Measurements from ENCODE around the gene COL4A1.

Gene COL4A1

DNA sequence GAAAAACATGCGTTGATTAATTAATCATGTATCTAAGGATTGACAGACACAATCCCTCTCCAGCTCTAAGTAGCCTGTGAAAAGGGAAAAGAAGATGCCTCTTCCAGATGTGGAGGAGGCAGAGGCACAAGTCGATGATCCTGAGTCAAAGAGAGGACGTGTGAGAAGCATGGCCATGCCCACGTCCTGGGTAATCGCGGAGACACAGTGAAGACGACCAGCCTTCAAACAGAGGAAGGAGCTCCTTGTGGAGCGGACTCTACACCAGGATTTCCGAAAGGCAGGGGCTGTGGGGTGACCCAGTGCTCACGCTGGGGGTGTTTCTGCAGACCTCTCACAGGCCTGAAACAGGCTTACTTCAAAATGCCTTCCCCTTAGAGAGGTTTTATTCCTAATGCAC, 70.5 kb downstream of the COL4A1 start:
- no peak for DNase-seq (ENCODE audit: low read depth)

DNA sequence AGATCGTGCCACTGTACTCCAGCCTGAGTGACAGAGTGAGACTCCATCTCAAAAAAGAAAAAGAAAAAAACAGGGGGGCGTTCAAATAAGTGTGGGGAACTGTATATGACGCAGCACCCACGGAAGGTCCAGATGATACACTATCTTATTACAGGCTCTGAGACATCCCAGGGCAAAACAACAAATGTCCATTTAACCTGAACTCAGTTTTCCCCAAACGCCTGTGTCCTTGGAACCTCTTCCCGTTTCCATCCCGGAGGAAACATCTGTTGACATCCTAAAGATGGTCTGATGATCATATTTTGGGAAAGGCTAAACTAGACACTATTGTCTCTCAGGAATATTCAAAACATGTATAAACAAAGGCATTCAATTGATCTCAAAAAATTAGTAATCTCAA, 72.4 kb downstream of the COL4A1 start:
- DNase-seq (ENCODE audit: low read depth) = no peak

DNA sequence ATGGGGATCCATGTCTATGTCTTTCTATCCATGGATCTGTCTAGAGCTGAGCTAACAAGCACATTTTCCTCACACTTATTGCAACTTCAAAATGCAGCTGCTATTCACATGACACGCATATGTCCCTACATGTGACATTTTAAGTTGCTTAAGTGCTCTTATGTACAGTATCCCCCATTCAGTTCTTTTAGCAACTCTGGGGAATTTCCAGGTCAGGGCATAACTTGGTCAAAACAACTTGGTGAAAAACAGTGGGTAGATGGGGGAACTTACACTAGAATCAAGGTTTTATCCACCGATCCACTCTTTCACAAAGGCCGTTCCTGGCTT, 73.0 kb downstream of the COL4A1 start:
- DNase-seq (ENCODE audit: low read depth) = no peak

DNA sequence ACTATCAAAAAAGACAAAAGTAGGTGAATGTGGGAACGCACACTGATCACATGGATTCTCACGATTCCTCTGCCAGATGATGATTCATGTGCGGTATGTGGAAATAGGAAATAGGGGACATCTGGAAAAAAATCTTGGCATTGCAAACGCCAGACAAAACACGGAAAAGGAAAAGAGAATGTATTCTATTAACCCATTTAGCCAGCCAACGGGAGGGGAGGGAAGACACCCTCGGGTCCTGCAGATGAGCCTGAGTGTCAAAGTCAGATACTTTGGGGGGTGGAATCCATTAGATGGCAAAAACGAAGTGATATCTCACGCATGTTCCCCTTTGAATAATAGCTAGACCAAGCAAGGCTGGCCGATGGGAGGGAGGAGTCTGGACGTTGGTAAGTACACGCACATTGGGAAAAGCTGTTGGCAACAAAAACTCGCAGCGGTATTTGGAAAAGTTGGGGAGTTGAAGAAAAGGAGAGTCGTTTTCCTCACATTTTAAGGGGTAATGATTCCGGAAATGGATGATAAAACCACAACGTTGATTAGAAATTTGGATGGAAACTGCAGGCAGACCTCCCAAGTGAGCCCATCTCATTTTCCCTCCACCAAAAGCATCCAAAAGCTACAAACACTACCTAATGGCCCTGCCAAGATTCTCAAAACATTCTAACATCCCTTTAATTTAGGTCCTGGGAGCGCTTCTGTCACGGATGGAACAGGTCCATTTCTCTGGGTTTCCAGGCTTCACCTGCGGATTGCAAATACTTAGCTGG, 73.6 kb downstream of the COL4A1 start:
- peak; percentile 56 for DNase-seq (ENCODE audit: low read depth)

DNA sequence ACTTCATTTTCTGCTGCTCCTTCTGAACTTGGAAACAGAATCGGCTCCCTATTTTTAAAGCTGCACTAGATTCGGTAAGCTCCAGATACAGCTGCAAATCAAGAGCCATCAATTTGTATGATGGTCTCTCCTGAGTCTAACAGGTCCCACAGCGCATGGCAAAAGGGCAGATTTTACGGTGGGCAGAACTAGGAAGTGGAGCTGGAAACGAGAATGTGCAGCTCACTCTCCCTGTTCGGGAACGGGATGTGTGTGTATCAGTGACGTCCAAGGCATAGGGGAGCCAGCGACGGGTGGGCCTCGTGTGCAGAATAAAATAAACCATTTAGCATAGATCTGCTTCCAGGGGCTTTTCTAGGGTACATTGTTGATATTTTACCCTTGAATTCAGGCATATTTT, 74.2 kb downstream of the COL4A1 start:
- no peak for DNase-seq (ENCODE audit: low read depth)

DNA sequence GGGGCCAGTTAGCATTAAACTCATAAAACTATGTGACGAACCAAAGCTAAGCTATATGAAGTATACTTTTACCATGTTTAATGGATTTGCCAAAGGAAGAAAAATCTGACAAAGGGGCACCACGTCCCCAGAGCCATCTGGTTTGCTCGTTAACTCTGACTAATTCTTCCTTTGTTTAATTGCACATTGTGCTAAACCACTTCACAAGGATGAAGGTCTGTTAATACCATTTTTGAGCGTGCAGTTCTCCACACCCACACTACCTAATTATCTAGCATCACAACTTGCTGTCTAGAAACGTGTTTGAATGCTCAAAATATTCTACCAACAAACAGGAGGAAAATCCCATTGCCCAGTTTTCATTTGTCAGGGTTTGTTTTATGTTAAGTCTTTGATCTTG, 74.8 kb downstream of the COL4A1 start:
- DNase-seq (ENCODE audit: low read depth) = no peak

DNA sequence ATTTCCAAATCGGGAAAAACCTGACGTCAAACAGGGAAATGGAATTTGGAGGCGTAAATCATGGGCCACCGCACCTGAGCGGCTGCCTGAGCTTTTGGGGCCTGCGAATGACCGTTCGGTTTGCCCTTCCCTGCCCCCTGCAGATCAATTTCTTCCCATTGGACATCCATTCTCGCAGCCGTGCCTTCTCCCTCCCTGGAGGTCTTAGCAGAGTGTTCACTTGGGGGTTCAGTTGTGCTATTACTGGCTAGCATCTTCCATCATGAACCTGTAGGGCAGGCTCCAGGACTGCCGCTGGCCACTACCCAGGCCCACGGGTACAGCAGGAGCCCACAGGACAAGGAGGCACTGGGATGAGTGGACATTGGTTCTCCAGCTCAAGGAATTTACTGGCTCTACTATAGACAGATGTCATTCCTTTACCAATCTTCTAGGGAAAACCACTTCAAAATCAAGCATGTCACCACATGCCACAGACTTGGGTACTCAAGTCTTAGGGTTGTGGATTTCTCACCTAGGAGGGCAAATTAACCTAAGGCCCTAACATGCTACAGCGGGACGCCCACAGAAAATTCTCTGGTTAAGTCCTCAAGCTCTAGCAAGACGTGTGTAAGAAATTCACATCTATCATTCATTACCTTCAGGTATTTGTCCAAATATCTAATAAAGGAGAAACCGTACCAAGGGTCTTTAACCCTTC, 75.5 kb downstream of the COL4A1 start:
- DNase-seq (ENCODE audit: low read depth) = no peak

DNA sequence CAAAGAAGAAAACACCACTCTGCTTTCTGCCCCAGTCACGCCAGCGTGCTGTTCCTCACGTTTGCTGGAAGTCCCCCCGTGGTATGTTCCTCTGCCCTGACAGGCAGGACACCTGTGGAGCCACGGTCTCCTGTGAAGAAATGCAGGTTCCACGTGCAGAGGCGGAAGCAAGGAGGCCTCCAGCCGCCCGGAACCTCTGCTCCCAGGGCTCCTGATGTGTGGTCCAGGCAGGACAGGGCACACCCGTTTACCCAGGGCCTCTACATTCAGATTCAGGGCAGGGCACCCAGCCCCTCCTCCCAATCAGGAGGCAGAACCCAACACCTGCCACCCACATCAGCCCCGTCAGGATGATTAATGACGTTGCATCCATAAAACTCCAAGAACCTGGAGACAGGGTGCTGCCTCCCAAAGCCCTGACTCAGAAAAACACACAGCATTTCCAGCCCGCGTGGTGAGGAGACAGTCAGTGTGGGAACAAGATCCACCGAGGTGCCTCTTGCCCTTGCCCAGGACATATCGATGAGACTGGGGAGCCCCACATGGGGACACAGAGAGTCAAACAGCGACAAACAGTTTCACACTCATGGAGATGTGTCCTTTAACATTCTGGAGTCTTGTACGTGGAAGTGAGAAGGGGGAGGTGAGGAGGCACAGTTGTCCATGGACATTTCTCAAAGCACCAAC, 76.2 kb downstream of the COL4A1 start:
- DNase-seq (ENCODE audit: low read depth) = no peak

DNA sequence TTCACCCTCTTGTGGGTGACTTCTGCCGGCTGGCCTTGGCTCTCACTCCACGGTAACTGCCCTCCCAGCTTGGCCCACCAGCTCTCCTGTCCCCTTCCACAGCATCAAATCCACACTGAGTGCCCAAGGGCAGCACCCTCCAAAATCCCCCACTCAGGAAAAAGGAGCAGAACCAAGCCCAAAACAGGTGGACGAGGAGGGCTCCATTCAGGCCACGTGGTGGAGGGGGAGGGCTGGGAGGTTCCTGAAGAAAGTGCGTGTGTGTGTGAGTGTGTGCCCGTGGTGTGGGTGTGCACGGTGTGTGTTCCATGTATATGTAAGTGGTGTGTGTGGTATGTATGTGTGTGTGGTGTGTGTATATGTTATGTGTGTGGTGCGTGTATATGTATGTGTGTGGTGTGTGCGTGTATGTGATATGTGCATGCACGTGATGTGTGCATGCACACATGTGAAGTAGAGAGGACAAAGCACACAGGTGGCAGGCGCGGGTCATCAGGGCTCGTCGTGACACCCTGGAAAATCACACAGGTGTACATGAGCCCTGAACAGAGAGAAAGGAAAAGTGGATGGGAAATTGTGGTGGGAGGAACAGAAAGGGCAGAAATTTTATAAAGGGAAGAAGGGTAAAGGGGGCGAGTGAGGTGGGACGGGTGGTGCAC, 76.9 kb downstream of the COL4A1 start:
- no peak for DNase-seq (ENCODE audit: low read depth)

DNA sequence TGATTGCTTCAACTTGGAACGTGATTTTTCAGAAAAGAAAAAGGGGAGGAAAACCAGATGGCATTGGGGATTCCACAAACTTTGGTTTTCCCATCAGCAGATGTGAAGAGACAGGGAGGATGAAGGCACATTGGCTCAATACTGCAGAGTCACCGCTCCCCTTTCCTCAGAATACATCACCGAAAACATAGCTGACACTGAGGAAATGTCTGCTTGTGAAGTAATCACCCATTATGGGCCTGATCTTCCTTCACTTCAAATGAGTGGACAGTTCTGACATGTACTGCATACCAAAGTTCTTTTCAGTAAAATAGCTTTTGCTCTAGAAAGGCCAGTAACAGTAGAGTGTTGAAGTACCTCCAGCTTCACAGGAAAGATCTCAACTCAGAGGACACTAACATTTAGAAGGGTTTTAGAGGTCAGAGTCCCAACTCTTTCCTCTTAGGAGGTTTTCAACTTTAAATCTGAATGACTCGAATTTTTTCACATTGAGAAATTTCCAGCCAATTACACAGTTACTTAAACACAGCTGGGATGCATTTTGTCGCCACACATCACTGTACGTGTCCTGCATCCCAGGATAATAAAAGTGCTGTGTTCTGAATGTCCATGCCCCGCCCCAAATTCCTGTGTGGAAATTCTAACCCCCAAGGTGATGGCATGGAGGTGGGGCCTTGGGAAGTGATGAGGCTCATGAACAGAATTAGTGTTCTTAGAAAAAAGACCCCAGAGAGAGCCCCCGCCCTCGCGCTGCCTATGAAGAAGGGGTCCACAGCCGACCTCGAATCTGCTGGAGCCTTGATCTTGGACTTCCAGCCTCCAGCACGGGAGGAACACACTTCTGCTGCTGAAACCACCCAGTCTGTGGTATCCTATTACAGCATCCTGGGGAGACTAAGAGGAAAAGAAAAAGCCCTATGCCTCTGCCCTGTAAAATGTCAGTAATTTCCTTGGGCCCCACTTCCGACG, 77.7 kb downstream of the COL4A1 start:
- DNase-seq (ENCODE audit: low read depth) = no peak

DNA sequence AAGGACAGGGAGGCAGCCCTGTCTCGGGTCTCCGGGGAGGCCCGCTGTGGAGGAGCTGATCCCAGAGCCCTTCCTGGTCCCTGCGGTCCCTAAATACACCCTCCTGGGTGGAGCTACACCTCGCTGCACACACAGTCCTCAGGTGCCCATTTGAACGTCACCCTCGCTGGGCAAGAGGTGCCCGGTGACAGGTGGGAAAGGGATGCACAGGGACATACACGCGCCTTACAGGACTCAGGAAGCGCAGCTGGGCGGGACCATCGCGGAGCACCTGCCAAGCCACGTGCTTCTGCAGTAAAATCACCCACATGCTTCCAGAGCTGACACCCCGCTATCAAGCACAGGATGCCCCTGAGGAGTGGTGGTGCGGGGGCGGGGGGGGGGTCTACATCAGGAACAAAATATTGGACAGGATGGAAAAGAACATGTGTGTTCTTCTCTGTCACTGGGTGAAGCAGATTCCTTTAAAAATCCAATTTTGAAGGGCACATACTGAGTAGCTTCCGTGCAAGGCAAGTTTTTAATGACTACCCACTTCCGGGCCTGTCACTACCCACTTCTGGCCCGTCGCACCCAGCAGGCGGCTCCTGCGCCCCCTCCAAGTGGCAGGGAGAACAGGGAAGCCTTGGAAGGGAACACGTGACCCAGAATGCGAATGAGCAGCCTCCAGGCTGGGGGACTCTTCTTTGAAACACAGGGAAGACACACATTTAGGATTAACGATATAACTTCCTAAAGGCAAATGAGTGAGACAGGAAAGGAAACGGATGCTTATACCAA, 78.9 kb downstream of the COL4A1 start:
- no peak for DNase-seq (ENCODE audit: low read depth)

DNA sequence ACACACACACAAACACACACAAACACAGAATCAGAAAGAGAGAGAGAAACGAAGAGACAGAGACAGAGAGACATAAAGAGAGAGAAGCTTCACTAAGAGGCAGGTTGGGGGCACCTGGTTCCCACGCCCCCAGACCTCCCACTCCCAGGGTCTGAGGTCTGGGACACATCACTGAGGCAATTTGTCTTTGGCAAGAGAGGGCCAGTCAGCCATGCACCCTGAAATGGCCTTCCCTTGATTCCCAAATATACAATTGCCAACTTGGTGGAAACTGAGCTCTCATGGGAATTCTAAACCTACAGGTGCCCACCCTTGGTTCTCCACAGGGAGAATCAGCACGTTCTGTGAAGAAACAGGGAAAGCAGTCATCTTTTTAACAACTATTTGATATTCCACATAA, 79.5 kb downstream of the COL4A1 start:
- no peak for DNase-seq (ENCODE audit: low read depth)

DNA sequence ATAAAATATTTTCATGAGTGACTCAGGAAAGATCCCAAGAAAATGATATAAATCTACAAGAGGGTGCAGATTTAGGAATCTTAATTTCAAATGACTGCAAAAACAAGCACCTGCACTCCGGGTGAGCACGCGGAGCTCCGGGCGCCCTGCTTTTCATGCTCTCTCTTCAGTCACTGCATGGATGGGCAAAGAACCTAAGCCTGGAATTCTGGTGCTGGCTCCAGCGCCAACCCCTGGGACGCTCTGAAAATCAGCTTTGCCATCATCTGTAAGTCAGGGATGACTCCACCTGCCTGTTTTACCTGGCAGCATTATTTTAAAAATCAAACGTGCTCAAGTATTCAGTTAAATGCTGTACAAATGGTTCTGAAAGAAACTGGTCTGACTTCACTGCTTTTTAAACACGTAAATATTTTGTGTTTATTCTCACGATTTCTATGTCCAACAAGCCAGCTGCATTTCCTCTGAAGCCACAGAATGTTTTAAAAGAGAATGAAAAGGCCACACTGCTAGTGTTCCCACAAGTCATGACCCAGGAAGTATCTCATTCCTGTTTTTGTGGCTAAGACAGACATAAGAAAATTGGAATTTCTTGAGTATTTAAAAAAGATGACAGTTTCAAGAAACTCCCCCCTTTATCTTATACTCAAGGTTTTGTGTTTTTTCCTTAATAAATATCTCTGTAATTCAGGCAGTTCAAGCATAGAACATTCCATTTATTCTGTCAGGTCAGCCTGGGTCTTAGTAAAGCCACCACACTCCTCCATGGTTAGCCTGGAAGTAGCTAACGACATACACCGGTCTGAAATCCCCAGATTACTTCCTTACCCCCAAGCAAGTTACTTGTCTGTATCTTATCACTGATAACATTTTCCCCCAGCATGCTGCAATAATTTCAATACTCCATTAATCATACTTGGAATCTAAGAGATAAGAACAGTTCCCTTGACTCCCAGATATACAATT, 81.1 kb downstream of the COL4A1 start:
- no peak for DNase-seq (ENCODE audit: low read depth)

DNA sequence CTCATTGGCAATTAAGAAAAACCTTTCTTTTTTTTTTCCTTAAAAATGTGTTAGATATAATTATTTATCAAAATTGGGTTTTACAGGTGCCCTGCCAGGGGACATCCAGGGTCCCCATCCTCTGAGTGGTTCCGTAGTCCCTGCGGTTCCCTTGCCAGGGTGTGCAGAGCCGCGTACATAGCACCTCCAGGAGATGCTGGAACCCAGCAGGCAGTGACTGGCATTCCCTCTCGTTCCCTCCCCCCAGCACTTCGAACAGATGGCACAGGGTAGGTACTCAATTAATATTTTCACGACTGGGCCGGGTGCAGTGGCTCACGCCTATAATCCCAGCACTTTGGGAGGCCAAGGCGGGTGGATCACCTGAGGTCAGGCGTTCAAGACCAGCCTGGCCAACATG, 82.0 kb downstream of the COL4A1 start:
- DNase-seq (ENCODE audit: low read depth) = no peak

DNA sequence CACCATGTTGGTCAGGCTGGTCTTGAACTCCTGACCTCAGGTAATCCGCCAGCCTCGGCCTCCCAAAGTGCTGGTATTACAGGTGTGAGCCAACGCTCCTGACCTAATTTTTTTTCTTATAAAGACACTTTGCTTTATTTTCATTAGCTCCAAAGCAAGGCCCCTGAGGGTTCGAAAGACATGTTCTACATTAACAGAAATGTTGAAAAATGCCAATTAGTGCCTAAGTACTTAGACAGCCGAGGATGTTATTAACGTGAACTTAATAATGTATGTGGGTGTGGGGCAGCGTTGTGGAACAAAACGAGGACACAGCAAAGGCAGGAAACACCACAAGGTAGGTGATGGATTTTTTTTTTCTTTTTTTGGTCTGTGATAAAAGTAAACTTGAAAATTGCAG, 82.4 kb downstream of the COL4A1 start:
- DNase-seq (ENCODE audit: low read depth) = no peak

DNA sequence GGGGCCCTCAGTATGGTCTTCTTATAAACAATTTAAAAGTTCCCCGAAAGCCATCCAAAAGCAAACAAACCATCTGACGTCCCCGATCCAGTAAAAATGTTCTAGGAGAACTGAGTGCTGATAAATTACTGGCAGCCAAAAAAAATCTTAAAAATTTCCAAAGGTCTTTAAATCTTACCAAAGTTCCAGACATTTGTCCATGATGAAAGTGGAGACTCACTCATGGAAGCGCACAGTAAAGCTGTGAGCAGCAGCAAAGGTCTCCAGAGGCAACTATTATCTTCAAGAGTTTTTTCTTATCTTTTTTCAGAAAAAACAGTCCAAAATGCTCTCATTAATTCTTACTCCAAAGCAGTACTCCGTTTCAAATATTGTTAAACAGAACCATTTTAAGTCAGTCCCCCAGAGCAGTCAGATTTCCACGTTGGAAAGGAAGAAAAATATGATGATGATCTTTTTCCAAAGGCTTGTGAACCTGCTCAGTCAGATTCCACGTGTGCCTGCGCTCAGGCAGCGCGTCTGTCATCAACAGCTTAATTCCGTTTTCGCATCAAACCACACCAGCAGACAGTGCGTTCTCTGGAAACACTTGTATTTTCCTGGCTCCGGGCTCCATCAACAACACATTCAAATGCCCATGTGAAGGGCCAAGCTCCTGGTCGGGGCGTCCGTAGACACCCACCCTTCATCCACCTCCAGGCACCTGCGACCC, 85.4 kb downstream of the COL4A1 start:
- no peak for DNase-seq (ENCODE audit: low read depth)

DNA sequence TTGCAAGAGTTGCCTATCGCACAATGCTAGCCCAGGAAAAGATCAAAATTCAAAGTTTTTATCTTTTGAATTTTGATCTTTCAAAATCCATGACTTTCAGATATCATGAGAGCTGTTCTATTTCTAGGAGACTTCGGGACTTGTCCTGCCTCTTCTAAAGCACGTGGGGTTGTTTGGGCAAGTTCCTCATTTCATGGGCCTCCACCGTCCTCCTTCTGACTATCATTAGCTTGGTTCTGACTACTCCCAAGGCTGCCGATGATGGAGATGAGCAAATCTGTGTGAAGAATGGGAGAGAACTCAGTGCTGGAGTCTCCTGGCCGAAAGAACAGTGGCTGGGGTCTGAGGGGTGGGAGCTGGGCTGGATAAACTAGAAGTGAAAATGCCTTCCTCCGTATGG, 86.5 kb downstream of the COL4A1 start:
- no peak for DNase-seq (ENCODE audit: low read depth)

DNA sequence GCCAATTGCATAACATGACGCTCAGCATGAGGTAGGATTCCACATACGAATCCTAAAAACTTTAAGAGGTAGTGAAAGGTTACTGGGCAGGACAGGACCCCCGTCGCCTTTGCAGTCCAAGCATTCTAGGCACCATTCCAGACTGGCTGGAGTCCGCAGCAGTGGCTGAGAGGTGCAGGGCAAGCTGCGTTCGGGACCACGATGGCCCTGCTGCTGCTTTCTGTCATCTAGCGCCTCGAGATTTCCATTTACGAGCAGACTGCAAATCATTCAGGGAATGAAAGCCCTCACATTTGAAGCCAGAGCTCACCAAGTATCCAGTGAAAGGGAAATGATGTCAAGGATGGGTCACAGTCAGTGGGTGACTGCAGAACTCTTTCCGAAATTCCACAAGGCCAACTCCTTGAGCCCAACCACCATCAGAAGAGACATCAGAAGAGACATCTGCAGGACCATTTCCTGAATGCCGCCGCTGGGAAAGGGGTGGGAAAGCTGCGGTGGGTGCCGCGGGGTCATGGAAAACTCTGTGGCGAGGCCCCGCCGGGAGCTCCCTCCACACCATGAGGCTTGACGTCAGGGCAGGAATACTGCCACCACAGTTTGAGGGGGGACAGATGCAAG, 88.3 kb downstream of the COL4A1 start:
- no peak for DNase-seq (ENCODE audit: low read depth)

DNA sequence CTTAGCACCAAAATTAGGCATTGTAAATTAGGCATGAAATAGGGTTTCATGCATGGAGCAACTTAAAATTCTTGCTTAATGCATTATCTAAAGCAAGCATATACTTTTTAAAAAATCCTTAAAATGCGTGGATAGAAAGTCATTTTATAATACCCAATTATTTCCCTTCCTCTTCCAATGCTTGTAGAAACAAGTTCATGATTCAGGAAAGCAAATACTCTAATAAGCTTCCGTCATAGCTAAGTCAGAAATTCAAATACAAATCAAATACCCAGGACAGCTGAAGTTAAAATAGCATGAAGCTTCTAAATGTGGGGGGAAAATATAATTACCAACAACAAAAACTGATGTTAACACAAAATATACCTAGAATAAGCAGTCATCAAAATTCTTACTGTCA, 89.1 kb downstream of the COL4A1 start:
- no peak for DNase-seq (ENCODE audit: low read depth)
